Suprapubic skin (tissue), 3 donors: ENCODE measurements around the gene BLCAP.

Experiments used
- EP300 ChIP-seq: sonication (generic); formaldehyde crosslinking; IDR thresholded peaks from one replicate; pipeline ENCODE4 v1.6.1; 2017; ENCODE audit warnings: antibody characterized with exemption
- POLR2A ChIP-seq, 2 donors: fragments of 450-650 bp; IDR thresholded peaks; one replicate each; pipeline ENCODE4 v1.6.1; 2017; ENCODE audit warnings: antibody characterized with exemption in 2 of 2, mild to moderate bottlenecking in 2 of 2, moderate library complexity in 2 of 2
- TF ChIP-seq, protein P1 (sequence below), 2 donors: fragments of 200-600 bp in 1 of 2; fragments of 450-650 bp in 1 of 2; sonication (generic) in 1 of 2; IDR thresholded peaks; one replicate each; pipeline ENCODE4 v1.5.1; 2016 to 2019; ENCODE audit warnings: antibody characterized with exemption in 2 of 2, mild to moderate bottlenecking in 1 of 2, moderate library complexity in 1 of 2

GRCh38 chr20:37510226-37510625 is 17.4 kb downstream of the BLCAP start:
- TF ChIP-seq, protein P1, sequence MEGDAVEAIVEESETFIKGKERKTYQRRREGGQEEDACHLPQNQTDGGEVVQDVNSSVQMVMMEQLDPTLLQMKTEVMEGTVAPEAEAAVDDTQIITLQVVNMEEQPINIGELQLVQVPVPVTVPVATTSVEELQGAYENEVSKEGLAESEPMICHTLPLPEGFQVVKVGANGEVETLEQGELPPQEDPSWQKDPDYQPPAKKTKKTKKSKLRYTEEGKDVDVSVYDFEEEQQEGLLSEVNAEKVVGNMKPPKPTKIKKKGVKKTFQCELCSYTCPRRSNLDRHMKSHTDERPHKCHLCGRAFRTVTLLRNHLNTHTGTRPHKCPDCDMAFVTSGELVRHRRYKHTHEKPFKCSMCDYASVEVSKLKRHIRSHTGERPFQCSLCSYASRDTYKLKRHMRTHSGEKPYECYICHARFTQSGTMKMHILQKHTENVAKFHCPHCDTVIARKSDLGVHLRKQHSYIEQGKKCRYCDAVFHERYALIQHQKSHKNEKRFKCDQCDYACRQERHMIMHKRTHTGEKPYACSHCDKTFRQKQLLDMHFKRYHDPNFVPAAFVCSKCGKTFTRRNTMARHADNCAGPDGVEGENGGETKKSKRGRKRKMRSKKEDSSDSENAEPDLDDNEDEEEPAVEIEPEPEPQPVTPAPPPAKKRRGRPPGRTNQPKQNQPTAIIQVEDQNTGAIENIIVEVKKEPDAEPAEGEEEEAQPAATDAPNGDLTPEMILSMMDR (IDR thresholded peaks at IDR 0.05) = no peak
- TF ChIP-seq EP300 (no peak), POLR2A (IDR thresholded peaks at IDR 0.05) (no peak)
